Nasal cavity respiratory epithelium epithelial cell of viscerocranial mucosa (primary cell): ENCODE data around the gene DUSP7. TPM values are rescaled to one million over a fixed set of nuclear protein-coding genes. Genes with fewer than 3 reads are reported as not detected.

Experiments used
- total RNA-seq: library from RNA; depleted of rRNA; stranded (reverse); fragments of >200 nt; gene quantifications from 2 replicates; pipeline ENCODE4 v1.2.3, GENCODE V29; 2014

The DUSP7 gene, protein sequence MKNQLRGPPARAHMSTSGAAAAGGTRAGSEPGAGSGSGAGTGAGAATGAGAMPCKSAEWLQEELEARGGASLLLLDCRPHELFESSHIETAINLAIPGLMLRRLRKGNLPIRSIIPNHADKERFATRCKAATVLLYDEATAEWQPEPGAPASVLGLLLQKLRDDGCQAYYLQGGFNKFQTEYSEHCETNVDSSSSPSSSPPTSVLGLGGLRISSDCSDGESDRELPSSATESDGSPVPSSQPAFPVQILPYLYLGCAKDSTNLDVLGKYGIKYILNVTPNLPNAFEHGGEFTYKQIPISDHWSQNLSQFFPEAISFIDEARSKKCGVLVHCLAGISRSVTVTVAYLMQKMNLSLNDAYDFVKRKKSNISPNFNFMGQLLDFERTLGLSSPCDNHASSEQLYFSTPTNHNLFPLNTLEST
- 53.3 and 110 TPM in 2 replicates for total RNA-seq

DNA sequence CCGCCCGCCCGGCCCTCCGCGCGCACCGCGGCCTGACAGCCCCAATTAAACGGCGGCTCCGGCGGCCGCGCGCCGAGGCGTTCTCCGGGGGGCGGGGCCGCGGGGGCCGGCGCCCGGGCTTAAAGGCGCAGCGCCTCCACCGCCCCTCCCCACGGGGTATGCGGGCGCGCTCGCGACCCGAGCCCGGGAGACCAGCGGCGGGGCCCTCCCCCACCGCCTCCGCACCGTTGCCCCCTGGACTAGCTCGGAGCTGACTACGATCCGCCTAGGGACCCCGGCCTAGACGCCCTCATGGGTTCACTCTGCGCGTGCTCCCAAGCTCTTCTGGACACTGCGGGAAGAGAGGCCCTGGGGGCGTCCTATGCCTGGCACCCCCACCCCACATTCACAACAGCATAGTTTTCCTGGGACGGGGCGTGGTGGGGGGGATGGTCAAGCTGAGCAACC lies at the start of gene DUSP7:
TSS of gene DUSP7 (minus strand) at position 51 of the 447 bp plus-strand sequence. CDS start 205 bp downstream, outside the sequence.

Other genes starting within 250 kb of the DUSP7 start
- not detected in 2 replicates for gene IQCF2, start 195.0 kb downstream of the DUSP7 start, total RNA-seq
- gene IQCF5, start 181.0 kb downstream of the DUSP7 start, total RNA-seq = not detected in 2 replicates
- gene IQCF1, start 153.2 kb downstream of the DUSP7 start, total RNA-seq = 0.14 TPM in 1 of 2 replicates, not detected in the other
- gene RRP9, start 114.7 kb downstream of the DUSP7 start, total RNA-seq = 38.3 and 40.7 TPM in 2 replicates
- 3.1 and 13.2 TPM in 2 replicates for gene PARP3, start 114.2 kb downstream of the DUSP7 start, total RNA-seq
- gene GPR62, start 101.2 kb downstream of the DUSP7 start, total RNA-seq = under 0.01 TPM in 1 of 2 replicates, not detected in the other
- gene PCBP4, start 89.1 kb downstream of the DUSP7 start, total RNA-seq = 10.3 and 14.7 TPM in 2 replicates
- 16.4 and 27.0 TPM in 2 replicates for gene ABHD14B, start 82.5 kb downstream of the DUSP7 start, total RNA-seq
- gene ABHD14A, start 81.5 kb downstream of the DUSP7 start, total RNA-seq = 1.7 and 2.5 TPM in 2 replicates
- gene ACY1, start 73.0 kb downstream of the DUSP7 start, total RNA-seq = 56.2 and 72.1 TPM in 2 replicates
- 839 and 989 TPM in 2 replicates for gene RPL29, start 60.7 kb downstream of the DUSP7 start, total RNA-seq
- gene POC1A, start 97.9 kb upstream of the DUSP7 start, total RNA-seq = 2.3 and 2.4 TPM in 2 replicates
- 56.0 and 63.2 TPM in 2 replicates for gene ALAS1, start 141.6 kb upstream of the DUSP7 start, total RNA-seq
- 0.07 TPM in 1 of 2 replicates, not detected in the other for gene TLR9, start 169.1 kb upstream of the DUSP7 start, total RNA-seq
- gene TWF2, start 182.6 kb upstream of the DUSP7 start, total RNA-seq = 37.3 and 51.0 TPM in 2 replicates
- 2.7 and 8.1 TPM in 2 replicates for gene PPM1M, start 189.2 kb upstream of the DUSP7 start, total RNA-seq
- gene WDR82, start 222.1 kb upstream of the DUSP7 start, total RNA-seq = 84.8 and 99.4 TPM in 2 replicates
- 2.4 and 6.2 TPM in 2 replicates for gene GLYCTK, start 231.3 kb upstream of the DUSP7 start, total RNA-seq